DND-41 (cell line): ENCODE results near the gene HSP90AB1.

Experiments used
- ATAC-seq: fragments of 200-7000 bp; cut with Tn5 transposase; 3 replicates; pipeline ENCODE4 v1.9.1; 2021; ENCODE audit warnings: low read depth; ENCODE audit not compliant: insufficient read depth
- DNase-seq: peaks from one replicate; pipeline ENCODE4 v3.0.0-alpha.2; 2020
- H2AFZ ChIP-seq: 2 replicates; pipeline ENCODE4 v1.6.0; 2012; ENCODE audit warnings: low read depth, low read length
- H3K27ac ChIP-seq: 2 replicates; pipeline ENCODE4 v1.5.1; 2012; ENCODE audit warnings: low read length, inconsistent platforms
- H3K27me3 ChIP-seq: fragments of 200-600 bp; sonication (generic); 2 replicates; pipeline ENCODE4 v1.6.0; 2012; ENCODE audit warnings: low read length, mild to moderate bottlenecking, inconsistent platforms; ENCODE audit not compliant: insufficient read depth, poor library complexity
- H3K36me3 ChIP-seq: 2 replicates; pipeline ENCODE4 v1.5.1; 2012; ENCODE audit warnings: low read length, inconsistent platforms; ENCODE audit not compliant: insufficient read depth
- H3K4me1 ChIP-seq: 2 replicates; pipeline ENCODE4 v1.5.1; 2012; ENCODE audit warnings: mild to moderate bottlenecking, low read length; ENCODE audit not compliant: insufficient read depth
- H3K4me2 ChIP-seq: 2 replicates; pipeline ENCODE4 v1.6.0; 2012; ENCODE audit warnings: mild to moderate bottlenecking, moderate library complexity, low read length, inconsistent platforms; ENCODE audit not compliant: insufficient read depth
- H3K4me3 ChIP-seq, 2 experiments: fragments of 200-600 bp in 1 of 2; shearing (Covaris generic) in 1 of 2; 2 replicates each; pipeline ENCODE4 v1.5.1; 2012 to 2016; ENCODE audit warnings: inconsistent platforms in 2 of 2, low read length in 2 of 2, mild to moderate bottlenecking in 2 of 2, low read depth in 1 of 2, moderate library complexity in 1 of 2
- H3K79me2 ChIP-seq: 2 replicates; pipeline ENCODE4 v1.6.0; 2012; ENCODE audit warnings: low read length, inconsistent platforms; ENCODE audit not compliant: insufficient read depth
- H3K9ac ChIP-seq: 2 replicates; pipeline ENCODE4 v1.6.0; 2012; ENCODE audit warnings: low read depth, mild to moderate bottlenecking, inconsistent platforms, low read length, moderate library complexity
- H3K9me3 ChIP-seq: 2 replicates; pipeline ENCODE4 v1.5.1; 2012; ENCODE audit warnings: low read length, moderate library complexity, mild to moderate bottlenecking, inconsistent platforms; ENCODE audit not compliant: insufficient read depth, severe bottlenecking
- H4K20me1 ChIP-seq: 2 replicates; pipeline ENCODE4 v1.6.0; 2012; ENCODE audit warnings: low read length; ENCODE audit not compliant: insufficient read depth
- EZH2 ChIP-seq: IDR thresholded peaks from 3 replicates; pipeline ENCODE4 v1.6.1; 2012; ENCODE audit warnings: borderline replicate concordance, low read depth, mild to moderate bottlenecking, moderate library complexity, low read length, inconsistent platforms; ENCODE audit not compliant: severe bottlenecking
- TF ChIP-seq, protein P1 (sequence below): IDR thresholded peaks from 2 replicates; pipeline ENCODE4 v1.5.1; 2012; ENCODE audit warnings: borderline replicate concordance, low read length, moderate library complexity, mild to moderate bottlenecking; ENCODE audit not compliant: poor library complexity, severe bottlenecking; ENCODE audit errors: extremely low read depth

HSP90AB1 gene

DNA sequence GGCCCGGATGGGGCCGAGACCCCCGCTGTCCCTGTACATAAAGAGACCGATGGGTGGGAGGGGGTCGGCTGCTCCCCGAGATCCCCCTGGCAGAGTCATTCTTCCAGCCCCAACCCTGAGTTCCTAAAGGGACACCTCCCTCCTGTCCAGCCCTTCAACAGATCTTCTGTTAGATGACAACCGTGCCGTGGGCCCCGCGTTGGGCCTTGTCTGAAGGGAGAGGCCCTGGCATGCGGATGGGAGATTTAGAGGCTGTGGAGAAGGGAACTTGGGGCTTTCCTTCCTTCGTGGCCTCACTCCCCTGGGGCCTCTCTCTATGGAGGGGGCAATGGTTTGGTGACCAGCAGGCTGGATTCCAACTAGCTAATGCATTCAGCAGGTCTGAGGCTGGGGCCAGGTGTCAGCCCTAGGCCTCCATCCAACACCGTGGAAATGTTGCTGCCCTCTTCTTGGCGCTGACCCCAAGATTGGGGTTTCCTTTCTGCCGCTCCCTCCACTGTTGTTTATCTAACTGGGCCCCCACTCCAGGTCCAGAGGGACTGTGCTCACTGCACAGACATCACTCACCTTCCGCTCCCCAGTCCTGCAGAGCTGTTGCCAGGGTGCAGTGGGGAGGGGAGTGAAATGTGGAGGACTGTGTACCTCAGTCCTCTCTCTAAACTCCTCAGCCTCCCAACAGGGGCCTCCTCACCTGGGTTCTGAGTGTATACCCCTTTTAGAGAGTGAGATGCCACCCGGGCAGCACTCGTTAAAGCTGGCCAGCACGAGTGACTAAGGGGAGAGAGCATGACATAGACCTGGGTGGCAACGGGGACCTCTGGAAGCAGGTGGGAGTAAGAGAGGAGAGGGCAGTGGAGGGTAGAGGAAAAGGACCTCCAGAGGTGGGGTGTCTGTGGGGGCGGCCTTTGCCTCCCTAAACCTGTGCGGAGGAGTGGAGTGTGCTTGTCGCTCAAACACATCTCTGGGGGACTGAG lies 30.1 kb downstream of the HSP90AB1 start:
- no peaks in the 10 kb centered on the region for H3K79me2 ChIP-seq
- H2AFZ ChIP-seq, result no peak overlapping the region
- no peak overlapping the region for H3K4me3 ChIP-seq
- ATAC-seq (no peak), DNase-seq (no peak)
- H3K9ac ChIP-seq, result no peak overlapping the region
- H4K20me1 ChIP-seq, result peaks cover 11% of the 10 kb centered on the region; the same call in 1 of the 2 replicates
- no peak overlapping the region for H3K27ac ChIP-seq
- H3K36me3 ChIP-seq, result no peaks in the 10 kb centered on the region
- H3K4me2 ChIP-seq, result no peak overlapping the region
- TF ChIP-seq, protein P1, sequence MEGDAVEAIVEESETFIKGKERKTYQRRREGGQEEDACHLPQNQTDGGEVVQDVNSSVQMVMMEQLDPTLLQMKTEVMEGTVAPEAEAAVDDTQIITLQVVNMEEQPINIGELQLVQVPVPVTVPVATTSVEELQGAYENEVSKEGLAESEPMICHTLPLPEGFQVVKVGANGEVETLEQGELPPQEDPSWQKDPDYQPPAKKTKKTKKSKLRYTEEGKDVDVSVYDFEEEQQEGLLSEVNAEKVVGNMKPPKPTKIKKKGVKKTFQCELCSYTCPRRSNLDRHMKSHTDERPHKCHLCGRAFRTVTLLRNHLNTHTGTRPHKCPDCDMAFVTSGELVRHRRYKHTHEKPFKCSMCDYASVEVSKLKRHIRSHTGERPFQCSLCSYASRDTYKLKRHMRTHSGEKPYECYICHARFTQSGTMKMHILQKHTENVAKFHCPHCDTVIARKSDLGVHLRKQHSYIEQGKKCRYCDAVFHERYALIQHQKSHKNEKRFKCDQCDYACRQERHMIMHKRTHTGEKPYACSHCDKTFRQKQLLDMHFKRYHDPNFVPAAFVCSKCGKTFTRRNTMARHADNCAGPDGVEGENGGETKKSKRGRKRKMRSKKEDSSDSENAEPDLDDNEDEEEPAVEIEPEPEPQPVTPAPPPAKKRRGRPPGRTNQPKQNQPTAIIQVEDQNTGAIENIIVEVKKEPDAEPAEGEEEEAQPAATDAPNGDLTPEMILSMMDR, result no peak
- TF ChIP-seq EZH2, result no peak
- no peaks in the 10 kb centered on the region for H3K4me1 ChIP-seq
- no peaks in the 10 kb centered on the region for H3K9me3 ChIP-seq
- peaks cover 4% of the 10 kb centered on the region for H3K27me3 ChIP-seq

DNA sequence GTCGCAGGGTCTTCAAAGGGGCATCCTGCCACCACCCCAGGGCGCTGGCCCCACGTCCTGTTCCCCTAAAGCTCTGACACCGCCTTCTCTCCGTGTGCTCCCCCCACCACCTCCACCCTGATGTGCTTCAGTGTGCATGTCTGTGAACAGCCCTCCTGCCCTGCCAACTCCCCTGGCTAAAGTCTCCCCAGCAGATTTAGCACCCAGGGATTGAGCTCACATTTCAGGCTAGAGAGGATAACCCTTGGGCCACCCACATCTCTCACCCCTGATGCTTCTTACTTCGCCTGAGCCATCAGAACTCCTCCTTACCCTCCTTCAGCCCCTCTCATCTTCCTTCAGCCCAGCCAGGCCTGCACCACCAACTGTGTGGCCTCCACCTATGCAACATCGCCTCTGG lies 30.9 kb downstream of the HSP90AB1 start:
- Histone ChIP-seq H2AFZ (no peak overlapping the region), H3K36me3 (no peaks in the 10 kb centered on the region)

DNA sequence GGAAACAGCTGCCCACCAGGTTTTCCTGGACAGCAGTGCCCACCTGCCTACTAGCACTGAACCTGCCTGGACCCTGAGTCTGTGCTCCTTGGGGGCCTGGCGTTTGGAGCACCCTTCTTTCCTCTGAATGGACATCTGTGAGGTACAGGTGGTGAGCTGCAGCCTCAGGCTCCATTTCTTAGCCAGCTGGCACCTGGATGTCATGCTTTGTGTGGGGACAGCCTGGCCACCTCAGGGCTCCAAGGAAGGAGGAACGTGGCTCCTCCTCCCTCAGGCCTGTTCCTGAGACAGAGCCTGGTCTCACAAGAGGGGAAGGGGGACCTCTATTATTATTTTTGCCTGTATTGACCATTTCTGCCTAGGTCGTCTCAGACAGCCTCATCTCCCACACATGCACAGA lies 31.4 kb downstream of the HSP90AB1 start:
- Histone ChIP-seq H4K20me1 (0 out of 2 replicates have a peak, but pooled peaks cover 13% of the 10 kb centered on the region), H3K4me2 (no peak overlapping the region), H3K27ac (no peak overlapping the region), H3K9me3 (no peaks in the 10 kb centered on the region), H2AFZ (no peak overlapping the region), H3K36me3 (no peaks in the 10 kb centered on the region), H3K9ac (no peak overlapping the region), H3K79me2 (no peaks in the 10 kb centered on the region), H3K4me1 (no peaks in the 10 kb centered on the region), H3K27me3 (peaks cover 6% of the 10 kb centered on the region), H3K4me3 (no peak overlapping the region)
- ATAC-seq (no peak), DNase-seq (no peak)
- TF ChIP-seq EZH2, result no peak
- TF ChIP-seq, protein P1, result no peak

More for the DNA sequence above, 30.9 kb downstream of the HSP90AB1 start:
- H3K4me1 ChIP-seq, result no peaks in the 10 kb centered on the region
- no peak overlapping the region for H3K4me3 ChIP-seq
- TF ChIP-seq, protein P1, result no peak
- TF ChIP-seq EZH2, result no peak
- DNase-seq, result no peak
- no peak overlapping the region for H3K27ac ChIP-seq
- 0 out of 2 replicates have a peak, but pooled peaks cover 13% of the 10 kb centered on the region for H4K20me1 ChIP-seq
- peak; percentile 19; the same call in 1 of the 3 replicates for ATAC-seq
- H3K9ac ChIP-seq, result no peak overlapping the region
- no peak overlapping the region for H3K4me2 ChIP-seq
- H3K27me3 ChIP-seq, result peaks cover 6% of the 10 kb centered on the region
- no peaks in the 10 kb centered on the region for H3K79me2 ChIP-seq
- no peaks in the 10 kb centered on the region for H3K9me3 ChIP-seq
